B cell (primary cell): ENCODE measurements around the gene FBRS. TPM values are rescaled to one million over a fixed set of nuclear protein-coding genes. Genes with fewer than 3 reads are reported as not detected.
A peak's percentile ranks its signal among the peaks of the same experiment; 100 is the strongest.

Experiments
- ATAC-seq: fragments of 200-7000 bp; cut with Tn5 transposase; one replicate; pipeline ENCODE4 v1.10.0; 2021; ENCODE audit warnings: low read depth, mild to moderate bottlenecking, moderate number of reproducible peaks, moderate library complexity
- CTCF ChIA-PET: fragments of 350-600 bp; sonication (Branson Sonifier 250); formaldehyde crosslinking; loops from one replicate; lab custom pipeline; 2021; ENCODE audit warnings: antibody characterized with exemption, inconsistent platforms; lab: Charles Lee
- POLR2A ChIA-PET: fragments of 350-600 bp; sonication (Branson Sonifier 250); formaldehyde crosslinking; loops from one replicate; lab custom pipeline; 2021; ENCODE audit warnings: antibody characterized with exemption; lab: Charles Lee
- DNase-seq: peaks from one replicate; pipeline ENCODE4 v3.0.0; 2013
- H2AFZ ChIP-seq: 2 replicates; pipeline ENCODE4 v1.6.1; 2012; ENCODE audit warnings: mild to moderate bottlenecking, low read depth, low read length; ENCODE audit not compliant: insufficient read depth, poor library complexity, severe bottlenecking
- H3K27ac ChIP-seq, 2 donors: 1 replicate in 1 of 2; 2 replicates in 1 of 2; pipeline ENCODE4 v1.5.1; 2012 to 2013; ENCODE audit warnings: low read length in 2 of 2, mild to moderate bottlenecking in 2 of 2, moderate library complexity in 1 of 2
- H3K27me3 ChIP-seq, 4 experiments: fragments of 200-600 bp in 1 of 4; sonication (generic) in 1 of 4; replicated peaks in 1 of 4; 1 replicate in 2 of 4; 2 replicates in 2 of 4; pipeline versions ENCODE4 v1.6.1 to v1.7.0; 2013 to 2016; ENCODE audit warnings: low read length in 3 of 4, mild to moderate bottlenecking in 2 of 4, mixed read lengths in 1 of 4, moderate library complexity in 1 of 4; ENCODE audit not compliant: insufficient read depth in 4 of 4, control insufficient read depth in 3 of 4; ENCODE audit errors: control extremely low read depth in 1 of 4
- H3K36me3 ChIP-seq, 2 experiments: replicated peaks in 1 of 2; 1 replicate in 1 of 2; 2 replicates in 1 of 2; pipeline versions ENCODE4 v1.6.1 to v1.7.1; 2013; ENCODE audit warnings: low read length in 1 of 2; ENCODE audit not compliant: insufficient read depth in 2 of 2, control insufficient read depth in 1 of 2; ENCODE audit errors: control extremely low read depth in 1 of 2, extremely low read depth in 1 of 2
- H3K4me1 ChIP-seq, 2 donors: fragments of 200-600 bp in 1 of 2; sonication (generic) in 1 of 2; 1 replicate in 1 of 2; 2 replicates in 1 of 2; pipeline versions ENCODE4 v1.5.1 to v1.6.1; 2013 to 2017; ENCODE audit warnings: low read length in 2 of 2; ENCODE audit not compliant: control insufficient read depth in 2 of 2, insufficient read depth in 2 of 2
- H3K4me2 ChIP-seq: replicated peaks from 2 replicates; pipeline ENCODE3; 2012; ENCODE audit warnings: mild to moderate bottlenecking, low read depth, low read length; ENCODE audit not compliant: poor library complexity, severe bottlenecking
- H3K4me3 ChIP-seq, 5 experiments: fragments of 200-600 bp in 1 of 5; sonication (generic) in 1 of 5; 1 replicate in 3 of 5; 2 replicates in 2 of 5; pipeline versions ENCODE4 v1.5.1 to v1.7.0; 2011 to 2016; ENCODE audit warnings: low read length in 4 of 5, mild to moderate bottlenecking in 4 of 5, low read depth in 2 of 5, control low read depth in 1 of 5, moderate library complexity in 1 of 5; ENCODE audit not compliant: insufficient read depth in 1 of 5; ENCODE audit errors: control extremely low read depth in 1 of 5, extremely low read depth in 1 of 5
- H3K79me2 ChIP-seq: fragments of 200-600 bp; sonication (generic); one replicate; pipeline ENCODE4 v1.6.0; 2016; ENCODE audit warnings: low read length; ENCODE audit not compliant: control insufficient read depth, insufficient read depth
- H3K9ac ChIP-seq: fragments of 200-600 bp; sonication (generic); 2 replicates; pipeline ENCODE4 v1.6.1; 2017; ENCODE audit warnings: mild to moderate bottlenecking, low read length, moderate library complexity
- H3K9me3 ChIP-seq, 3 donors: one replicate each; pipeline versions ENCODE4 v1.6.1 to v1.7.1; 2013; ENCODE audit warnings: low read length in 2 of 3; ENCODE audit not compliant: control insufficient read depth in 2 of 3, insufficient read depth in 1 of 3; ENCODE audit errors: control extremely low read depth in 1 of 3
- H4K20me1 ChIP-seq: 2 replicates; pipeline ENCODE4 v1.6.0; 2012; ENCODE audit warnings: mild to moderate bottlenecking, low read length; ENCODE audit not compliant: insufficient read depth, control insufficient read depth, poor library complexity, severe bottlenecking
- H3K27ac Mint-ChIP-seq: one replicate; pipeline ENCODE4 v1.8.0; 2021; ENCODE audit warnings: mixed read lengths
- H3K27me3 Mint-ChIP-seq: one replicate; pipeline ENCODE4 v1.8.0; 2021; ENCODE audit warnings: mixed read lengths
- H3K4me1 Mint-ChIP-seq: one replicate; pipeline ENCODE4 v1.8.0; 2021; ENCODE audit warnings: mixed read lengths
- H3K4me3 Mint-ChIP-seq: one replicate; pipeline ENCODE4 v1.8.0; 2021; ENCODE audit warnings: mixed read lengths
- H3K9me3 Mint-ChIP-seq: one replicate; pipeline ENCODE4 v1.8.0; 2022; ENCODE audit warnings: mixed read lengths; ENCODE audit not compliant: insufficient read depth
- EZH2 ChIP-seq: IDR thresholded peaks from 2 replicates; pipeline ENCODE4 v1.6.1; 2012; ENCODE audit warnings: borderline replicate concordance, low read depth, mild to moderate bottlenecking, moderate library complexity, low read length; ENCODE audit not compliant: insufficient read depth, poor library complexity, severe bottlenecking
- WGBS: methylation state at CpG from one replicate; pipeline ENCODE4 v1.1.5; 2013; ENCODE audit warnings: missing lambda C conversion rate; ENCODE audit not compliant: insufficient coverage; 5-methylcytosine and 5-hydroxymethylcytosine counted together
- intact Hi-C: fragments of 100-400 bp; cut with micrococcal nuclease; formaldehyde crosslinking; loops from one replicate; pipeline ENCODE4 v1.10.0; 2022
- polyA plus RNA-seq: library from polyadenylated mRNA; depleted of rRNA; stranded (reverse); fragments of >200 nt; gene quantifications from 2 replicates; pipeline ENCODE4 v1.2.3, GENCODE V29; 2012
- total RNA-seq, 2 donors: library from RNA; stranded (reverse); fragments of 120-200 nt in 1 of 2; gene quantifications; 1 replicate in 1 of 2; 2 replicates in 1 of 2; pipeline versions ENCODE4 v1.2.3 to v1.2.4, GENCODE V29; 2013 to 2022
- TF ChIP-seq, protein P1 (sequence below): fragments of 200-600 bp; IDR thresholded peaks from one replicate; pipeline ENCODE4 v1.8.0; 2022; ENCODE audit warnings: antibody characterized with exemption, mild to moderate bottlenecking

FBRS gene
- total and polyA plus RNA-seq, 2 donors (not counting 1 experiment from before 2014, with no cell fraction given), result 68.3 to 194 TPM

DNA sequence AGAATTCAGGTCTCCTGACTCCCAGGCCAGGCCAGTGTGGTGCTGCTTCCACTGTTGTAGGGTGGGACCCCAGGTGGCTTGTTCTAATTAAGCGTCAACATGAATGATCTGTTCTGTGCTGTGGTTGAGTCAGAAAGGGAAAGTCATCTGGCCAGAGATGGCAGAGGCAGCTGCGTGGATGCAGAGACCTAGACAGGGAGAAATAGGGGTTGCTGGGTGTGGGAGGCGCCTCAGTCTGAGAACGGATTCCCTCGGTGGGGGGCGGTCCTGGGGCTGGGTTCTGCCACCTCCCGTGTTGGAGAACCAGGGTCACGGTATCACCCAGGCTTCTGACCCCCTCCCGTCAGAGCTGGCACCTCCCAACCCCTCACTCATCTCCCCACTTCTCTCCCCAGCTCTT is 5.6 kb downstream of the FBRS start:
- DNase-seq (no peak), ATAC-seq (no peak)
- Histone ChIP-seq H3K36me3 (peaks cover 3 to 77% of the 10 kb centered on the region in 2 experiments), H3K9me3 (no peaks in the 10 kb centered on the region), H3K4me3 (no peak overlapping the region), H3K27me3 (no peaks in the 10 kb centered on the region), H4K20me1 (peaks cover 92% of the 10 kb centered on the region), H3K79me2 (peaks cover 51% of the 10 kb centered on the region), H3K4me2 (no peak overlapping the region), H3K27ac (no peak overlapping the region), H2AFZ (no peak overlapping the region), H3K9ac (no peak overlapping the region), H3K4me1 (peaks cover 22 to 39% of the 10 kb centered on the region in 2 donors)
- peak overlapping the region; percentile 21 for H3K27ac Mint-ChIP-seq
- H3K27me3 Mint-ChIP-seq, result no peaks in the 10 kb centered on the region
- peaks cover 34% of the 10 kb centered on the region for H3K4me1 Mint-ChIP-seq
- 85% methylated on average over 9 of the region's 9 CpGs for WGBS
- TF ChIP-seq EZH2, result no peak
- TF ChIP-seq, protein P1, sequence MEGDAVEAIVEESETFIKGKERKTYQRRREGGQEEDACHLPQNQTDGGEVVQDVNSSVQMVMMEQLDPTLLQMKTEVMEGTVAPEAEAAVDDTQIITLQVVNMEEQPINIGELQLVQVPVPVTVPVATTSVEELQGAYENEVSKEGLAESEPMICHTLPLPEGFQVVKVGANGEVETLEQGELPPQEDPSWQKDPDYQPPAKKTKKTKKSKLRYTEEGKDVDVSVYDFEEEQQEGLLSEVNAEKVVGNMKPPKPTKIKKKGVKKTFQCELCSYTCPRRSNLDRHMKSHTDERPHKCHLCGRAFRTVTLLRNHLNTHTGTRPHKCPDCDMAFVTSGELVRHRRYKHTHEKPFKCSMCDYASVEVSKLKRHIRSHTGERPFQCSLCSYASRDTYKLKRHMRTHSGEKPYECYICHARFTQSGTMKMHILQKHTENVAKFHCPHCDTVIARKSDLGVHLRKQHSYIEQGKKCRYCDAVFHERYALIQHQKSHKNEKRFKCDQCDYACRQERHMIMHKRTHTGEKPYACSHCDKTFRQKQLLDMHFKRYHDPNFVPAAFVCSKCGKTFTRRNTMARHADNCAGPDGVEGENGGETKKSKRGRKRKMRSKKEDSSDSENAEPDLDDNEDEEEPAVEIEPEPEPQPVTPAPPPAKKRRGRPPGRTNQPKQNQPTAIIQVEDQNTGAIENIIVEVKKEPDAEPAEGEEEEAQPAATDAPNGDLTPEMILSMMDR, result no peak
- CTCF ChIA-PET, result no interaction called here
- intact Hi-C loops, result no loop called here
- H3K4me3 Mint-ChIP-seq, result no peak overlapping the region
- H3K9me3 Mint-ChIP-seq, result no peaks in the 10 kb centered on the region
- POLR2A ChIA-PET, result interaction anchor here (0.6 kb wide), 2 partner anchors 30 to 55 kb away, joined by 5 read pairs; no protein-coding TSS in a partner anchor

DNA sequence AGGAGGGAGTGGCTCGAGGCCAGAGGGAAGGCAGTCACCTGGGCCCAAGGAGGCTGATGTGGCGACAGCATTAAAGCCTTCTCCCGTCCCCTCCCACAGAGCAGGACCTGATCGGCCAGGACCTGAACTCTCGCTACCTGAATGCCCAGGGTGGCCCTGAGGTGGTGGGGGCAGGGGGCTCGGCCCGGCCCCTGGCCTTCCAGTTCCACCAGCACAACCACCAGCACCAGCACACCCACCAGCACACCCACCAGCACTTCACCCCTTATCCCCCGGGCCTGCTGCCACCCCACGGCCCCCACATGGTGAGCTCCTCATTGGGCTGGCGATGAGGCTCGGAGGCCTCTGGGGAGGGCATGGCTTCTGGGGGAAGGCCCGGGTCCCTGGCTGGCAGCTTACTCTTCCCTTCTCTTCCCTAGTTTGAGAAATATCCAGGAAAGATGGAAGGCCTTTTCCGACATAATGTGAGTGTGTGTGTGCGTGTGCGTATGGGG is 6.4 kb downstream of the FBRS start:
- H3K27me3 Mint-ChIP-seq, result no peaks in the 10 kb centered on the region
- H4K20me1 ChIP-seq, result peaks cover 99% of the 10 kb centered on the region
- no peak overlapping the region for H3K4me2 ChIP-seq
- no peak for ATAC-seq
- peaks cover 50% of the 10 kb centered on the region for H3K79me2 ChIP-seq
- no peak overlapping the region for H3K4me3 ChIP-seq
- peaks cover 22 to 39% of the 10 kb centered on the region in 2 donors for H3K4me1 ChIP-seq
- intact Hi-C loops, result no loop called here
- 96% methylated on average over 12 of the region's 15 CpGs for WGBS
- H3K4me1 Mint-ChIP-seq, result peaks cover 32% of the 10 kb centered on the region
- no peak overlapping the region for H2AFZ ChIP-seq
- no peaks in the 10 kb centered on the region for H3K9me3 ChIP-seq
- POLR2A ChIA-PET, result no interaction called here
- no peak overlapping the region for H3K27ac ChIP-seq
- TF ChIP-seq, protein P1, result no peak
- CTCF ChIA-PET, result interaction anchor here (1.5 kb wide), 1 partner anchor 29 kb away, joined by 7 read pairs; no protein-coding TSS in a partner anchor
- no peak overlapping the region for H3K27ac Mint-ChIP-seq
- no peaks in the 10 kb centered on the region for H3K9me3 Mint-ChIP-seq
- peaks cover 3 to 82% of the 10 kb centered on the region in 2 experiments for H3K36me3 ChIP-seq
- no peak overlapping the region for H3K4me3 Mint-ChIP-seq
- H3K27me3 ChIP-seq, result no peaks in the 10 kb centered on the region
- no peak overlapping the region for H3K9ac ChIP-seq
- DNase-seq, result no peak
